ENCODE results near the gene PARVB. TPM values are rescaled to one million over a fixed set of nuclear protein-coding genes. Genes with fewer than 3 reads are reported as not detected.
A peak's percentile ranks its signal among the peaks of the same experiment; 100 is the strongest.

The PARVB gene
- total and polyA plus RNA-seq, 2 of the 8 experiments (the other 6 are each of a cell fraction or from before 2014, with no cell fraction given) = 14.5 to 18.6 TPM

DNA sequence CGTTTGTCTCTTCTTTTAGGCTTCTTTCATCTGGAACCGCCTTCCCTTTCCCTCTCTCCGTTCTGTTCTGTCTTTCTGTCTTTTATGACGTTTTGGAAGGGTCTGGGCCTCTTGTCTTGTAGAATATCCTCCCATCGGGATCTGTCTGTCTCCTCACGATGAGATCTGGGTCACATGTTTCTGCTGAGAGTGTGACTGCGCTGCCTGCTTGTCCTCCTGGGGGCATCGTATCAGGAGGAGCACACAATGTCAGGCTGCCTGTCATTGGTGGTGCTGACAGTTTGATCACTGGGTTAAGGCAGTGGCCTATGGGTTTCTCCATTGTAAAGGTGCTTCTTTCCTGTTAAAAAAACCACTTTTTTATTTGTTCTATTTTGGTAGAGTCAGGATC lies 96.2 kb downstream of the PARVB start:
- DNase-seq (ENCODE audit: low read depth in 1 of 2, low spot score in 2 of 2) = no peak
- TF ChIP-seq, protein P1, sequence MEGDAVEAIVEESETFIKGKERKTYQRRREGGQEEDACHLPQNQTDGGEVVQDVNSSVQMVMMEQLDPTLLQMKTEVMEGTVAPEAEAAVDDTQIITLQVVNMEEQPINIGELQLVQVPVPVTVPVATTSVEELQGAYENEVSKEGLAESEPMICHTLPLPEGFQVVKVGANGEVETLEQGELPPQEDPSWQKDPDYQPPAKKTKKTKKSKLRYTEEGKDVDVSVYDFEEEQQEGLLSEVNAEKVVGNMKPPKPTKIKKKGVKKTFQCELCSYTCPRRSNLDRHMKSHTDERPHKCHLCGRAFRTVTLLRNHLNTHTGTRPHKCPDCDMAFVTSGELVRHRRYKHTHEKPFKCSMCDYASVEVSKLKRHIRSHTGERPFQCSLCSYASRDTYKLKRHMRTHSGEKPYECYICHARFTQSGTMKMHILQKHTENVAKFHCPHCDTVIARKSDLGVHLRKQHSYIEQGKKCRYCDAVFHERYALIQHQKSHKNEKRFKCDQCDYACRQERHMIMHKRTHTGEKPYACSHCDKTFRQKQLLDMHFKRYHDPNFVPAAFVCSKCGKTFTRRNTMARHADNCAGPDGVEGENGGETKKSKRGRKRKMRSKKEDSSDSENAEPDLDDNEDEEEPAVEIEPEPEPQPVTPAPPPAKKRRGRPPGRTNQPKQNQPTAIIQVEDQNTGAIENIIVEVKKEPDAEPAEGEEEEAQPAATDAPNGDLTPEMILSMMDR (IDR thresholded peaks at IDR 0.05; ENCODE audit: control extremely low read depth in 1 of 3, insufficient read depth in 1 of 3, low read depth in 1 of 3, low read length in 3 of 3) = peak; percentile 5 to 53 (median 27); a peak in 2 of 4 replicates
- TF ChIP-seq SP2 (IDR thresholded peaks at IDR 0.05; ENCODE audit: low read length) (no peak), TCF12 (IDR thresholded peaks at IDR 0.05; ENCODE audit: low read depth, low read length) (no peak), ASH2L (IDR thresholded peaks at IDR 0.05; ENCODE audit: low read length) (no peak), JUN (IDR thresholded peaks at IDR 0.05; ENCODE audit: low read depth, low read length) (no peak), GTF2F1 (IDR thresholded peaks at IDR 0.05; ENCODE audit: borderline replicate concordance, low read depth, low read length) (no peak), RAD21 (IDR thresholded peaks at IDR 0.05 in 1 of 2, conservative IDR thresholded peaks at IDR 0.05 in 1 of 2; ENCODE audit: low read depth in 2 of 2, low read length in 2 of 2) (peak in 1 of 2 experiments; percentile 34; a peak in 1 of 4 replicates)
- TF ChIP-seq, protein P2, sequence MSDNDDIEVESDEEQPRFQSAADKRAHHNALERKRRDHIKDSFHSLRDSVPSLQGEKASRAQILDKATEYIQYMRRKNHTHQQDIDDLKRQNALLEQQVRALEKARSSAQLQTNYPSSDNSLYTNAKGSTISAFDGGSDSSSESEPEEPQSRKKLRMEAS (IDR thresholded peaks at IDR 0.05) = peak; percentile 68
- TF ChIP-seq, protein P3, sequence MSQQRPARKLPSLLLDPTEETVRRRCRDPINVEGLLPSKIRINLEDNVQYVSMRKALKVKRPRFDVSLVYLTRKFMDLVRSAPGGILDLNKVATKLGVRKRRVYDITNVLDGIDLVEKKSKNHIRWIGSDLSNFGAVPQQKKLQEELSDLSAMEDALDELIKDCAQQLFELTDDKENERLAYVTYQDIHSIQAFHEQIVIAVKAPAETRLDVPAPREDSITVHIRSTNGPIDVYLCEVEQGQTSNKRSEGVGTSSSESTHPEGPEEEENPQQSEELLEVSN (IDR thresholded peaks at IDR 0.05) = peak; percentile 38; the same call in 1 of the 2 replicates

More for the DNA sequence above, 96.2 kb downstream of the PARVB start:
- Histone ChIP-seq H3K9me3 (ENCODE audit: insufficient read depth in 2 of 2, low read depth in 1 of 2, low read length in 1 of 2) (no peaks in the 10 kb centered on the region), H2BK12ac (ENCODE audit: low read depth, low read length) (0 out of 2 replicates have a peak overlapping the region, but pooled peaks have one; percentile 27), H2BK20ac (ENCODE audit: low read length) (no peak overlapping the region), H3K4me2 (ENCODE audit: insufficient read depth in 1 of 2, low read depth in 2 of 2, low read length in 2 of 2) (no peak overlapping the region), H3K4ac (replicated peaks; ENCODE audit: insufficient read length, low read depth, low read length) (no peak overlapping the region), H3K14ac (ENCODE audit: insufficient read length) (no peak overlapping the region), H3K27me3 (replicated peaks in 1 of 4; ENCODE audit: control insufficient read depth in 3 of 4, extremely low read depth in 1 of 4, insufficient read depth in 3 of 4, low read length in 3 of 4) (no peaks in the 10 kb centered on the region; a peak in 1 of 7 replicates), H2AFZ (ENCODE audit: low read length) (no peak overlapping the region), H3K4me3 (ENCODE audit: extremely low read depth in 1 of 4, insufficient read depth in 2 of 4, low read depth in 3 of 4, low read length in 4 of 4) (no peak overlapping the region), H3K18ac (ENCODE audit: extremely low read depth, low read length) (no peak overlapping the region), H4K91ac (replicated peaks; ENCODE audit: insufficient read length, low read length) (peak overlapping the region; percentile 73), H3K27ac (ENCODE audit: low read depth, low read length) (no peak overlapping the region), H3K9ac (replicated peaks in 1 of 4; ENCODE audit: extremely low read depth in 1 of 4, low read depth in 3 of 4, low read length in 3 of 4) (no peak overlapping the region), H3K23ac (ENCODE audit: insufficient read length) (no peak overlapping the region), H3K23me2 (ENCODE audit: low read depth, low read length) (no peaks in the 10 kb centered on the region), H4K8ac (ENCODE audit: extremely low read depth, insufficient read depth, low read length) (no peak overlapping the region), H2AK5ac (ENCODE audit: low read depth, low read length) (peak overlapping the region; percentile 13; the same call in 1 of the 2 replicates), H3K36me3 (ENCODE audit: control insufficient read depth in 2 of 4, insufficient read depth in 4 of 4, low read length in 3 of 4) (no peaks in the 10 kb centered on the region), H3K56ac (replicated peaks; ENCODE audit: insufficient read length, low read depth, low read length) (no peak overlapping the region), H2BK15ac (ENCODE audit: low read length) (0 out of 2 replicates have a peak overlapping the region, but pooled peaks have one; percentile 46), H4K5ac (ENCODE audit: insufficient read length, low read depth, low read length) (no peak overlapping the region), H4K20me1 (replicated peaks in 1 of 2; ENCODE audit: control insufficient read depth in 1 of 2, insufficient read depth in 2 of 2, low read length in 2 of 2) (no peaks in the 10 kb centered on the region), H2BK120ac (replicated peaks; ENCODE audit: low read depth, low read length) (no peak overlapping the region), H3K79me2 (ENCODE audit: control insufficient read depth in 1 of 2, insufficient read depth in 2 of 2, low read length in 2 of 2) (no peaks in the 10 kb centered on the region), H2BK5ac (ENCODE audit: low read depth, low read length) (no peak overlapping the region), H3K79me1 (ENCODE audit: low read depth, low read length) (no peaks in the 10 kb centered on the region), H3K4me1 (replicated peaks in 1 of 4; ENCODE audit: control insufficient read depth in 3 of 4, insufficient read depth in 4 of 4, low read length in 3 of 4) (no peaks in the 10 kb centered on the region)
- ChIA-PET CTCF (ENCODE audit: partially characterized antibody) (interaction anchor here (0.6 to 2.0 kb wide), 7 partner anchors 8 to 165 kb away, joined by 3 to 8 read pairs (median 4); no protein-coding TSS in a partner anchor), POLR2A (ENCODE audit: partially characterized antibody) (no interaction called here)
- 85% methylated on average over 8 of the region's 8 CpGs; no CpG with 5 or more reads in 1 of the 2 experiments for WGBS, 2 experiments (ENCODE audit: extremely low coverage in 1 of 2, insufficient coverage in 1 of 2, insufficient read length in 1 of 2, insufficient replicate concordance in 2 of 2, low coverage in 1 of 2, low lambda C conversion rate in 2 of 2, missing lambda C conversion rate in 1 of 2)
- FAIRE-seq = no peak
